HG03139 (cell line): ENCODE data around the gene HOXA11.

Source experiments
- ATAC-seq: cut with Tn5 transposase; IDR thresholded peaks from one replicate; pipeline ENCODE4 v1.9.1; 2021; ENCODE audit not compliant: unreplicated experiment

HOXA11 gene

DNA sequence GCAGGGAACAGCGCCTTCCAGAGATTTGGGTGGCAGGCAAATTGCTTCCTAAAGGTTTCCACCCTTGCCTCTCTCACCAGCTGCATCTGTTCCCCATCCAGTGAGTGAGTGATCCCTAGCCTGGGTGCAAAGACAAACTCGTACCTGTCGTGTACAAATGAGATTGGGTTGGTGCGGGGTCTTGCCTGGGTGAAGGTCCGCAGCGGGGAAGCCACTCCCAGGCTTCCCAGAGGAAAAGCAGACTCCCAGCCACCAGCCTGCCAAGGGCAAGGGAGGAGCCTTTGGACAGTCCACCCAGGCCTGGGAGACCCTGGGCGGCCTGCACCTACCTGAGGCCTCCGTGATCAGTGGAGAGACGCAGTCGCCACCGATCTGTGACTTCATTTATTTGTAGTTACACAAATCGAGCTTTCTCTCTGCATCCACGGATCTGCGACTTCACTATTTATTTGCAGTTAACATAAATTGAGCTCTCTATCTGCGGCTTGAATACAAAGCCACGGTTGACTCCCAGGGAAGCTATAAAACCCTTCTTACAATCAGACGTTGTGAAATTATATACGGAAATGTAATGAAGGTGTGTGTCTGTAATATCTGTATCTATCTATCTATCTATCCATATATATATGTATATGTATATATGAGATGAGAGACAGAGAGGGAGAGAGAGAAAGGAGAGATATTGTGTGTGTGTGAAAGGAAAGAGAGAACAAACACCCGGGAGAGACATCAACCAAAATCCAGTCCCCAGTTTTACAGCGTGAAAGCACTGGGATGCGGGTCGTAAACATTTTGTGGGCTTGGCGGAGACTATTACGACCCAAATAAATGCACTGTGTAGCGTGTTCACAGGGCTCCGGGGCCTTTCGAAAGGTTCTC, 25.5 kb downstream of the HOXA11 start:
- no peak for ATAC-seq

DNA sequence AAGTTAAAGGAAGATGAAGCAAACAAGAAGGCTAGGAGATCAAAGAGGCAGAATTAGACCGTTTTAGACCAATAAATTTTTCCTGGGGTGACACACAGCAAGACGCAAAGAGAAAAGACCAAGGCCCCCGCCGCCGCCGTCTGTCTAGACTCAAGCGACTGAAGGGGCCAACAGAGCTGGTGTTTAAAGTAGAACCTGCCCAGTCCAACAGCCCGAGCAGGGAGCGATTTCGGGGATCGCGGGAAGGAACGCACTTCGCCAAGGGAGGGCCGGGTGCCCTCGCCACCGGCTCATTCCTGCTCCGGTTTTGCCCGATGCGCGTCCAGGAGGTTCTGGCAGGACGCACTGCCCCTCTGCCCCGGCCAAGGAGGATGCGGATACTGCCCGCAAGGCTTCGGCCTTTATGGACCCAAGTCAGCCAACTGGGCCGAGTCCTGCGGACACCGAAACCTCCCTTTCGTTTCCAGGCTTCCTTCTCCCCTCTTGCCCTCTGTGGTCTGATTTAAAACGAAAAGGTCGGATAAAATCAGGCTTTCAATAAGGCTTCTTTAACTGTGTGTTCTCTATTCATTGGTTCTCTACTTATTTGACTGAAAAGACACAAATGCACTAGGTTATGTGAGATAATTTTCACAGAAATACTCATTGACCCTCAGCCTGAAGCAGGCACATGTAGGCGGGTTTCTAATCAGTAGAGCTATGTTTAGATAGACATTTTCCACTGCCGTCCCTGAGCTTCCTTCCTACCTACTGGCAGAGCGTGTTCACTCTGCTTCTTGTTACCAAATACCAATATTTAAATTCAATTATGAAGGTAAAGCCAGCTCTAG, 26.4 kb downstream of the HOXA11 start:
- ATAC-seq = no peak

DNA sequence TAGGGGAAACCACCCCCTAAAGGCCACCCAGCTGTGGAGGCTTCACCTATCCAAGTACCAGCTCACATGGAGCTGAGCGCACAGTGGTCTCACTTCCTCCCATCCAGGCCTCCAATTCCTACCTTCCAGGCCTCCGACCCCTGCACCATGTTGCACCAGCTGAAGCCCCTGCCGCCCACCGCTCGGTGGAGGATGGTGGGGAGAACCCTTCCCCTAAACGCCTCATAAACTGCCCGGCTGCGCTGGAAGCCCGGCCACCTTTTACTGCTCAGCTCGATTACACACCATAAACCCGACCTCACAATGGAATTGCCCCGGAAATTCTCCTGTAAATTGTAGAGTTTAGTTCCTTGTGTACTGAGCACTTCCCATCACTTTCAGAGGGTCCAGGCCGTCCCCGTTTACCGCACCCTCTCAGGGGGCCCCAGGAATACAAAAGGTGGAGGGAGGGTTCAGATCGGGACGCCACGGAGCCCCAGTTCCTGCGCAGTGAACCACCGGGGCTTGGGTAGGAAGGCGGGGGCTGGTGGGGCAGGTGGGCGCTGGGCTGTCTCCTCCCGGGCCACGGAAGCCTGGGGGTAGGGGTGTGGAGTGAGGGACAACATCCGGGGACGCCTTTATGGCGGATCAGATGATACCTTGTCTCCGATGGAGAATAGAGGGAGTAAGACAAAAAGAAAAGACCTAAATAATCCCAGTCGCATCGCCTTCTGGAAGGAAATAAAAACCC, 27.2 kb downstream of the HOXA11 start:
- ATAC-seq = no peak

DNA sequence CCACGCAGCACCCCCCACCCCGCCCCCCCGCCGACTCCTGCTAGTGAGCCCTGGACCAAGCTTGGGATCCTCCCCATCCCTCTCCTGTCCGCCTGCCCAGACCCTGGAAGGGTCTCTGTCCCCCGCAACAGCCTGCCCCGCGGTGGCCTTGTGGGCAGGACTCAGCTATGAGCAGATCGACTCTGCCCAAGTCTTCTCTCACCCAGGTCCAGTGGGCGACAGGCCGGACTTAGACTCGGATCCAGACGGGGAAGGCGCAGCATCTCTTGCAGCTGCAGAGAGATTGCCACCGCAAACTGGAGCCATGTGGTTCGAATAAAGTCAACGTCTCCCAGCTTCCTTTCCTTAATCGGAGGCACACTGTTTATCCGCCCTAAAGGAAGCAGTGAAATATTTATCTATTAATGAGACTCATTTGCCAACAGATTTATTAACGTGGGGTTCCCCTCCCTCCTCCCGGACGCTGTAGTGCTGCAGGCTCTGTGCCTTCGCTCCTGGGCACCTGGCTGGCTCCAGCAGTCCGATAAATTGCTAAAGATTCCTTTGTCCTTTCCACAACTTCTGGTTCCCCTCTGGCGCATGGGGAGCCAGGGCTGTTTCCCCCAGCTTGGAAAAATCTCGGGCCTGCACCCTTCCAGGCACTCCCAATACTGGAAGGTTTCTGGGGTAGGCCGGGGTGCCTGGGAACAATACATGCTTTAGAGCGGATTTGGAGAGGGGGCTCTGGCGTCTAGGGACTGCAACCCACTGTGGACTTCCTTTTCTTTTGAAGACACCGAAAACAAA, 27.9 kb downstream of the HOXA11 start:
- ATAC-seq = no peak

DNA sequence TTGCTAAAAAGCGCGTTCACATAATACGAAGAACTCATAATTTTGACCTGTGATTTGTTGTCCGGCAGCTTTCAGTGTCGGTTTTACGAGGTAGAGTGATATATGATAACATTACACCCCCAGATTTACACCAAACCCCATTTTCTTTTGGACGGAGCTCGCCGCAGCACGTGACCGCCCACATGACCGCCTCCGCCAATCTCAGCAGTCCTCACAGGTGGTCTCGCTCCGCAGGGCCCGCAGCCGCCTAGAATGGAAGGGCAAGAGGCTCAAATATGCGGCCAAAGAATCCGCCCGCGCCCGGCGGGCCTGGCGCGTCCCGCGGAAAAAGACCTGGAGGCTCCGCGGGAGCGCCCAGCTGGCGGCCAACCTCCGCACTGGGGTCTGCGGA, 28.5 kb downstream of the HOXA11 start, which contains the start of gene HOXA7:
Gene HOXA7 (minus strand): TSS at position 168 of the 391 bp plus-strand sequence. CDS start 130 bp downstream, at position 38.
- ATAC-seq = no peak

DNA sequence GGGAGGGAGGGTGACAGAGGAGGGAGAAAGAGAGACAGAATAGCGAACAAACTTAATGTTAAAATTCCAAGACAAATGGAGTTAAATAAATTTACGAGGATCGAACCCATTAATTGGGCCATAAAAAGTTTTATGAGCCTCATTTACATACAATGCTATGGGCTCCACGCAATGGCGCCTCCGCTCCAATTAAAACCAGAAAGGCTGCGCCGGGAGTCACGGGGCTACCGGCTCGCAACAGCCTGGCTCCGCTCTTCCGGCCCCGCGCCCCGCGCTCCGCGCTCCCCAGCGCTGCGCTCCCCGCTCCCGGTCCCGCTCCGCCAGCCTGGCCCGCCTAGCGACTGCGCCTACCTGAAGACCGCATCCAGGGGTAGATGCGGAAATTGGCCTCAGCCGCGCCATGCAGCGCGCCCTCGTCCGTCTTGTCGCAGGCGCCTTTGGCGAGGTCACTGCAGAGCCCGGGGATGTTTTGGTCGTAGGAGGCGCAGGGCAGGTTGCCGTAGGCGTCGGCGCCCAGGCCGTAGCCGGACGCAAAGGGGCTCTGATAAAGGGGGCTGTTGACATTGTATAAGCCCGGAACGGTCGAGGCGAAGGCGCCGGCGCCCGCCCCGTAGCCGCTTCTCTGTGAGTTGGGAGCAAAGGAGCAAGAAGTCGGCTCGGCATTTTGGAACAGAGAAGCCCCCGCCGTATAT, 29.1 kb downstream of the HOXA11 start:
- no peak for ATAC-seq

DNA sequence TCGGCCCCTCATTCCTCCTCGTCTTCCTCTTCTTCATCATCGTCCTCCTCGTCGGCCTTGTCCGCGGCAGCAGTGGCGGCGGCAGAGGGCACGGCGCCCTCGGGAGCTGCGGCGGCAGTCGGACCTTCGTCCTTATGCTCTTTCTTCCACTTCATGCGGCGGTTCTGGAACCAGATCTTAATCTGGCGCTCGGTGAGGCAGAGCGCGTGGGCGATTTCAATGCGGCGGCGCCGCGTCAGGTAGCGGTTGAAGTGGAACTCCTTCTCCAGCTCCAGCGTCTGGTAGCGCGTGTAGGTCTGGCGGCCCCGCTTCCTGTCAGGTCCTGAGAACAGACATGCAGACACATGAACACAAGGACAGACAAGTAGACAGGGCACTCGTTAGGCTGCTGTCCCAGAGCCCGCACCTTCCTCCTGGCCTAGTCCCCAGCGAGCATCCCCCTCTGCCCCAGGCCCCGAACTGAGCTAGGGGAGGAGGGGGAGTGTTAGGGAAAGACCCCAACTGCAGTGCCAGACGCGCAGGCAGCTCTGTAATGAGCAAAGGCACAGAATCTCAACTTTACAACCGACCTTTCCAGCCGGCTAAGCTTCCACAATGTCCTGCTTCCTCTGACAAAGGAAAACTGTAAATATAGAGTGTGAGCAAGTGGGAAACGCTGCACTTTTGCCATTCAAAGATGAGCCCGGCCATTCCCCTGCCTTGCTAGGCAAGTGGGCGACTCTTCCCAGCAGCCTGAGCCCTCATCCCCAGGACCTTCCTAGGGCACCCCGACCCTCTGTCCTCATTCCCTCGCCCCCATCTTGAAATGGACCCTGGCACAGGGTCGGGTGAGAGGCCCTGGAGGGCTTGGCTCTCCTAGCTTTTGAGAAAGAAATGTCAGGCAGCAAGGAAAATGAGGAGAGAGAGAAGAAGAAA, 29.9 kb downstream of the HOXA11 start:
- ATAC-seq = no peak

DNA sequence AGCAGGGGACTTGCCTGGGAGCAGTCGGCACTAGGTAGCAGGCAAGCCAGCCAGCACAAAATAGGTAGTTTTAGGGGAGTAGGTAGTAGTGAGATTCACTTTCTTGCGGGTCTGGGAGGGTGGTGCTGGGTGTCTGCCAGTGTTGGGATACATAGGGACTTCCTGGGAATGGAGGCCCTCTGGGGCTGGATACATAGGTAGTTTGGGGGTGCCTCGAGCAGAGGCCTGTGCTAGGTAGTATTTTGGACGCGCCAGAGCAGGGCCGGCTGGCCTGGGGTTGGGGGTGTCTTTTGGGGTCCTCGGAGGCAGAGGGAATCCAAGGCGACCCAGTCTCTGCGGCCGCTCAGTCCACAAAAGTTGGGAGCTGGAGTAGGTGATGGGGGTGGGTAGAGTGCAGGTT, 30.7 kb downstream of the HOXA11 start:
- ATAC-seq = no peak

DNA sequence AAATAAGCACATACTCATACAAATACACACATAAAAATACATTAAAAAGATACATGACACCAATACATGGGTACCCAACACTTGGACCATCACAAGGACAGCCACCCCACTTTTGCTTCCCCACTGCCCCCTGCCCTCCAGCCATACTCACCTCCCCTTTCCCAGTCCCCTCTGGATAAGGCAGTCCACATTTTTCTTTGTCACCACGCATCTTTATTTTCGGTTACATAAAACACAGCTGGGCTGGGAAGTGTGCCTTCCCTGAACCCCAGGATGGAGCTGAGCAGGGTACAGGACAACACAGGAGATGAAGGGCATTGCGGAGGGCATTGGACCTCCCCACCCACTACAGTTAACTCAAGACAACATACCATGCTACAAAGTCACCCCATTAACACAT, 31.5 kb downstream of the HOXA11 start:
- ATAC-seq = no peak

DNA sequence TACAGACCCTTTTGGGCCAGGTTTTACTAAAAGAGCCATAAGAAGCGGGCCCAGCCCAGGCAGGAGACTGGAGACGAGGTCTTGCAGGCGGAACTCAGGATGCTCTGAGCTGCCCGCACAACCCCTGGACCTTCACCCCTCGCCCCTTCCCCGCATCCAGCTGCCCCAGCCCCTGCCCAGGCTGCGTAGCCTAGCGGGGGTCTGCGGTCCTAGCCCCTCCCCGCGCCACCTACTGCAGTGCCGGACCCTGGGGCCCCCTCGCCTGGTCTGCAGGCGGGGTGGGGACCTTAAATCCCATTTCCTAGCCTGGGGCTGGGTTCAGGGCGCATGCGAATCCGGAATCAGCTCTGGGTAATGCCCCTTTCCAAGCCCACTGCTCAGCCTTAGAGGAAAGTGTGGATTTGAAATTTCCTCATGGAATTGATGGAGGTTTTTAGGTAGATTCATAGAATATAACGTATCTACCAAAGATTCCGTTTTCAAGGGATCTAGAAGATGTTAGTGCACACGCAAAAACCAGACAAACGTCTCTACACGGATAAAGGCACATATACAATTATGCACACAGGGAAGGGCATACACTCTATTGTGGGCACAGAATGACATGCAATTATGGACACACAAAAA, 32.1 kb downstream of the HOXA11 start:
- ATAC-seq = no peak

DNA sequence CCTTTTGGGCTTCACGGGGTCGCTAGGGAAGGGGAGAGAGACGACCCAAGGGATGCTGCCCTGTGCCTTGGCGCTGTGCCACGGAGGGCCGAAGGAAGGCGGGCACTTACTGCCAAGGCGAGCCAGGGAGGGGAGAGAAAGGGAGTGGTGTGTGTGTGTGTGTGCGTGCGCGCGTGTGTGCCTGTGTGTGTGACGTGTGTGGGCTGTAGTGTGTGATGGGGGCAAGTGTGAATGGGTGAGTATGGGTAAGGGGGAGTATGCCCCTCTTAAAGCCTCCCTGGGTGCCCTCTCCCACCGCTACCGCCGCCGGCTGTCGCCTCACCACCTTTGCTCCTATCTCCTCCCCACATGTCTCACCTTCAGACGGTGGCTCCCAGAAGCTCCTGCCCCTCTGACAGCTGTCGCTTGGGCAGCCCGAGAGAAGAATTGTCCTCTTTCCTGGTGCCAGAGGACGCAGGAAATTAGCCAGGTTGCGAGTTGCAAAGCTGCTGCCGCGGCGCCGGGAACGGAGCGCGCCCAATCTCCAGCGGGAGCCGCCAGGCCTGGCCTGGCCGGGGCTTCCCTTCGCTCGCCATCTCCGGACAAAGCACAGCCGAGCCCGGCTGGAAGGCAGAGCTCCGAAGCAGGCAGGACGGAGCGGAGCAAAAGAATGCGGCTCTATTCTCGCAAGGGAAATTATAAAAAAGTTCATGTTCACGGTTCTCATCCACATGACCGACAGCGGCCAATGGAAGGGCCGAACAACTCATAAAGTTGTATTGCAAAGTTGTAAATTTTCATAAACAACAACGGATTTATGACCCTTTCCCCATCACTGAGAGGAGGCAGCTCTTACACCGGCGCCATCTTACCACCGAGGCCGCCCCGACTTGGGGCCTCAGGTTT, 32.9 kb downstream of the HOXA11 start, which contains the start of gene HOXA3:
Gene HOXA3 (minus strand): TSS at position 653 of the 885 bp plus-strand sequence. CDS start 41,943 bp downstream, outside the sequence.
- no peak for ATAC-seq

DNA sequence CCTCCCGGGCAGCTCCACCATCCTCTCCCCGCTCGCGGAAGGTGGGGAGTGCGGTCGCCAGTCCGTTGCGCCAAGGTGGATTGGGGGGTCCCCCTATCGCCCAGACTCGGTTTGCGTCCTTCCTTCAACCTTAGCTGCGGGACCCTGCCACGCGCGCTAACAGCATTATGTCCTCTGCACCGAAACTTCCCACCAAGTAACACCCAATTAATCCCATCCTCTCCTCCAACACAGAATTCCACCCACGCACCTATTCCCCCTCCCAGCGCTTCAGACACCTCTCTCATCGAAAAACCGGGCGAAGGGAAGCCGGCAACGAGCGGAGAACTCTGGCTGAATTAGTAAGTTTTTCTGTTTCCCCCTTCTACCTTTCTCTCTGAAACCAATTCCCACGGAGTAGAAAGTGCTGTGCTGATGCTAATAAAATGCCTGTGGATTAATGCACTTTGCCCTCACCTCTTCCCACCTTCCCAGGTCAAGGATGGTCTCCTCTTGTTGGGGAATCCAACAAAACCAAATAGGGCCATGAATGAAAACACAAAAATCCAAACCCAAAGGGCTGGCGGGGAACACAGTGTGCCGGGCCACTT, 33.6 kb downstream of the HOXA11 start:
- ATAC-seq = no peak

DNA sequence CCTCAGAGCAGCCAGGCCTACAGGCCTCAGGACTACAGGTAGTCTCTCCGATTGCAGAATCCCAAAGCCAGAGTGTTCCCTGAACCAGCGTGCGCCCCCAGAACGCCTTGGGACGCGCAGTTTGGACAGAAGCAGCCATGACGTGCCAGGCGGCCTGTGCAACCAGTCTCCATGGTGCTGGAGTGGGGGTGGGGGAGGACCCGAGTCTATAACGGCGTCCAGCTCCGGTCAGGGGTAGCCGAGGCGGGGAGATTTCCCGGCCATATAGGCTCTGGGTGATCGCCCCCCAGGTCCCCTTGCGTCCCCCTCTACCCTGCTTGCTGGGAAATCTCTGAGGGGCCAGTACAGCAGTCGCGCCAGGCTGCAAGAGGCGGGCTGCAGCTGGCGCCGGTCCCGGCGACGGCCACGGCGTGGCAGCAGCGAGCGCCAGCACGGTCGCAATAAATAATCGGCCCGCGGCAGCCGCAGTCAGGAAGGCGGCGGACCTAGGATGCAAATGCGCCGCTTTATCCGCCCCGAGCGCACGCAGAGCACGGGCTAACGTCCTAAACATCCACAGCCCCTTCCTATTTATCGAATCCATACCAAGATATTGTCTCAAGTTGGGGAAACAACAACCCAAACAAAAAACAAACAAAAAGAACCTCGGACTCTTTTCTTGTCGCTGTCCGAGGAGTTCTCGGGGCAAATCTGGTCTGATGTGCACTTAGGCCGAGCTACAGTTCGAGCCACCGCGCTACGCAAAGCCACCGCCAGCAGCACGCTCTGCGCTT, 34.3 kb downstream of the HOXA11 start:
- peak; percentile 72 for ATAC-seq

DNA sequence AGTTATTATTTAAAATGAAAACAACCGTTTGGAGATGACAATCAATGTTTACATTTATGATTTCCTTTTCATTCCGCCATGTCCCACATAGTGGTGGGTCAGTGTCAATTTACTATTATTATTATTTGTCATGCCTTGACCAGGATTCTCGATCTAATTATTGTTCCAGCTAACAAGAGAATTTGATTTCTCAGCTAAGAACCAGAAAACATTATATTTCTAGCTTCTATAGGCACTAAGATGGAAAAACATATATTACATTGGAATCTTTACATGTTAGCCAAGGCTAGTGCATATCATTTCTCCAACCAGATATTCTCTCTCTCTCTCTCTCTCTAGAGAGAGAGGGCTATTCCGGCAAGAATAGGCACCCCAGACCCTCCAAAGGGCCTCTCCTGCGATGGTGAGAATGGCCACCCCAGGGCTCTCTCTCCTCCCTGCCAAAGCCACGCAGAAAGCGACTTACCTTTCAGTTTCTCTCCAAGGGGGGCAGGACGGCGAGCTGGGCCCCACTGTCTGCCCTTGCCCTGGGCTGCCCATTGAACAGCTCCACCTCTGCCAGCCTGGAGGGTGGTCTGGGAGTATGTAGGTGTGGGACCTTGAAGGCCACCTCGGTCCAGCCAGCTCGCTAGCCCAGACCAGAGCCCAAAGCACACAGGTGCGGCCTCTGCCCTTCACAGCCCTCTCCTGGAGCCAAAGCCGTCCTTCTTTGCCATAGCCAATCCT, 35.0 kb downstream of the HOXA11 start:
- ATAC-seq = no peak
